HG03025 (cell line): ENCODE results near the gene CDH13.

Experiments
- ATAC-seq: cut with Tn5 transposase; IDR thresholded peaks from one replicate; pipeline ENCODE4 v1.9.1; 2021; ENCODE audit warnings: mild to moderate bottlenecking, moderate library complexity; ENCODE audit not compliant: unreplicated experiment, low FRiP score

The CDH13 gene

GRCh38 chr16:82979406-82980111, 352.8 kb downstream of the CDH13 start:
- no peak for ATAC-seq

GRCh38 chr16:82980810-82981209, 354.0 kb downstream of the CDH13 start:
- ATAC-seq: no peak

- ATAC-seq: no peak
Measured at GRCh38 chr16:82987767-82988166, 361.0 kb downstream of the CDH13 start.

- no peak for ATAC-seq
Measured at GRCh38 chr16:82990155-82990554, 363.4 kb downstream of the CDH13 start.

- ATAC-seq: no peak
Measured at GRCh38 chr16:82991410-82991809, 364.6 kb downstream of the CDH13 start.

- no peak for ATAC-seq
Measured at GRCh38 chr16:82991966-82992675, 365.4 kb downstream of the CDH13 start.

- ATAC-seq: no peak
Measured at GRCh38 chr16:82992786-82993185, 366.0 kb downstream of the CDH13 start.

GRCh38 chr16:82993415-82993814, 366.6 kb downstream of the CDH13 start:
- ATAC-seq: no peak

- no peak for ATAC-seq
Measured at GRCh38 chr16:82993926-82994325, 367.2 kb downstream of the CDH13 start.

GRCh38 chr16:82995286-82995923, 368.6 kb downstream of the CDH13 start:
- ATAC-seq: no peak

GRCh38 chr16:82995924-82996441, 369.2 kb downstream of the CDH13 start:
- no peak for ATAC-seq

- no peak for ATAC-seq
Measured at GRCh38 chr16:82996814-82997213, 370.0 kb downstream of the CDH13 start.

GRCh38 chr16:82999711-83000110, 372.9 kb downstream of the CDH13 start:
- no peak for ATAC-seq

GRCh38 chr16:83002351-83003334, 375.9 kb downstream of the CDH13 start:
- ATAC-seq: no peak

- no peak for ATAC-seq
Measured at GRCh38 chr16:83004868-83005652, 378.3 kb downstream of the CDH13 start.

- ATAC-seq: no peak
Measured at GRCh38 chr16:83005653-83006160, 378.9 kb downstream of the CDH13 start.

GRCh38 chr16:83010776-83011720, 384.3 kb downstream of the CDH13 start:
- ATAC-seq: no peak

GRCh38 chr16:83011939-83012338, 385.2 kb downstream of the CDH13 start:
- ATAC-seq: no peak
